Spleen (tissue), 7 donors: ENCODE results near the gene DNAH11.

Source experiments
- POLR2A ChIP-seq, 3 donors: fragments of 450-650 bp; IDR thresholded peaks; one replicate each; pipeline ENCODE4 v1.5.1; 2017; ENCODE audit warnings: antibody characterized with exemption in 3 of 3, mild to moderate bottlenecking in 1 of 3
- POLR2AphosphoS5 ChIP-seq, 3 donors: sonication (generic); formaldehyde crosslinking; IDR thresholded peaks; one replicate each; pipeline ENCODE4 v1.5.1; 2017; ENCODE audit warnings: antibody characterized with exemption in 3 of 3
- TF ChIP-seq, protein P1 (sequence below), 11 experiments: fragments of 200-600 bp in 7 of 11; fragments of 450-650 bp in 4 of 11; sonication (generic) in 4 of 11; IDR thresholded peaks in 8 of 11; conservative IDR thresholded peaks in 3 of 11; 1 replicate in 7 of 11; 2 replicates in 4 of 11; pipeline versions ENCODE4 v1.4.0 to v1.8.0; 2016 to 2021; ENCODE audit warnings: antibody characterized with exemption in 11 of 11, inconsistent platforms in 4 of 11, mild to moderate bottlenecking in 1 of 11
- donor health status: DM: no; HTN: no; CAD: no; lungs with moderate emphysema.
- donor health status: DM: no; HTN: no; CAD: no.
- donor health status: DM: no; HTN: no; CAD: no.

GRCh38 chr7:21850531-21851285 lies 307.9 kb downstream of the DNAH11 start:
- TF ChIP-seq, protein P1, sequence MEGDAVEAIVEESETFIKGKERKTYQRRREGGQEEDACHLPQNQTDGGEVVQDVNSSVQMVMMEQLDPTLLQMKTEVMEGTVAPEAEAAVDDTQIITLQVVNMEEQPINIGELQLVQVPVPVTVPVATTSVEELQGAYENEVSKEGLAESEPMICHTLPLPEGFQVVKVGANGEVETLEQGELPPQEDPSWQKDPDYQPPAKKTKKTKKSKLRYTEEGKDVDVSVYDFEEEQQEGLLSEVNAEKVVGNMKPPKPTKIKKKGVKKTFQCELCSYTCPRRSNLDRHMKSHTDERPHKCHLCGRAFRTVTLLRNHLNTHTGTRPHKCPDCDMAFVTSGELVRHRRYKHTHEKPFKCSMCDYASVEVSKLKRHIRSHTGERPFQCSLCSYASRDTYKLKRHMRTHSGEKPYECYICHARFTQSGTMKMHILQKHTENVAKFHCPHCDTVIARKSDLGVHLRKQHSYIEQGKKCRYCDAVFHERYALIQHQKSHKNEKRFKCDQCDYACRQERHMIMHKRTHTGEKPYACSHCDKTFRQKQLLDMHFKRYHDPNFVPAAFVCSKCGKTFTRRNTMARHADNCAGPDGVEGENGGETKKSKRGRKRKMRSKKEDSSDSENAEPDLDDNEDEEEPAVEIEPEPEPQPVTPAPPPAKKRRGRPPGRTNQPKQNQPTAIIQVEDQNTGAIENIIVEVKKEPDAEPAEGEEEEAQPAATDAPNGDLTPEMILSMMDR (IDR thresholded peaks at IDR 0.05 in 8 of 11, conservative IDR thresholded peaks at IDR 0.05 in 3 of 11): no peak
- TF ChIP-seq POLR2AphosphoS5 (IDR thresholded peaks at IDR 0.05) (no peak), POLR2A (IDR thresholded peaks at IDR 0.05) (no peak)
